ENCODE data around the gene SULT2B1.

SULT2B1 gene

GRCh38 chr19:48571378-48572162 is 19.6 kb downstream of the SULT2B1 start:
- TF ChIP-seq TAF1 (IDR thresholded peaks at IDR 0.05; ENCODE audit: low read depth) (no peak), TEAD4 (IDR thresholded peaks at IDR 0.05) (no peak), CREB1 (IDR thresholded peaks at IDR 0.05; ENCODE audit: low read depth) (no peak), TCF12 (IDR thresholded peaks at IDR 0.05; ENCODE audit: low read depth) (no peak), MAX (IDR thresholded peaks at IDR 0.05) (no peak; the same call in 1 of the 2 replicates), RAD21 (IDR thresholded peaks at IDR 0.05; ENCODE audit: low read depth) (no peak), FOXM1 (IDR thresholded peaks at IDR 0.05; ENCODE audit: borderline replicate concordance, low read depth) (no peak), NFIC (IDR thresholded peaks at IDR 0.05) (no peak), YY1 (IDR thresholded peaks at IDR 0.05; ENCODE audit: low read depth) (no peak)

- TF ChIP-seq NFIC (IDR thresholded peaks at IDR 0.05) (no peak), TAF1 (IDR thresholded peaks at IDR 0.05; ENCODE audit: low read depth) (no peak), CREB1 (IDR thresholded peaks at IDR 0.05; ENCODE audit: low read depth) (no peak), EGR1 (IDR thresholded peaks at IDR 0.05) (no peak), MAX (IDR thresholded peaks at IDR 0.05) (no peak), ZBTB7A (IDR thresholded peaks at IDR 0.05; ENCODE audit: low read depth) (no peak), USF1 (IDR thresholded peaks at IDR 0.05) (no peak), FOXM1 (IDR thresholded peaks at IDR 0.05; ENCODE audit: borderline replicate concordance, low read depth) (no peak), YY1 (IDR thresholded peaks at IDR 0.05; ENCODE audit: low read depth) (no peak), RAD21 (IDR thresholded peaks at IDR 0.05; ENCODE audit: low read depth) (no peak), REST (IDR thresholded peaks at IDR 0.05; ENCODE audit: low read depth) (no peak), EP300 (IDR thresholded peaks at IDR 0.05; ENCODE audit: borderline replicate concordance) (no peak), TEAD4 (IDR thresholded peaks at IDR 0.05) (no peak), TCF12 (IDR thresholded peaks at IDR 0.05; ENCODE audit: low read depth) (no peak), CEBPB (IDR thresholded peaks at IDR 0.05) (no peak)
These were observed 21.2 kb downstream of the SULT2B1 start for GRCh38 chr19:48573163-48573505.

- TF ChIP-seq FOXM1 (IDR thresholded peaks at IDR 0.05; ENCODE audit: borderline replicate concordance, low read depth) (no peak), YY1 (IDR thresholded peaks at IDR 0.05; ENCODE audit: low read depth) (no peak), TCF12 (IDR thresholded peaks at IDR 0.05; ENCODE audit: low read depth) (no peak), MAX (IDR thresholded peaks at IDR 0.05) (no peak), TEAD4 (IDR thresholded peaks at IDR 0.05) (no peak), EP300 (IDR thresholded peaks at IDR 0.05; ENCODE audit: borderline replicate concordance) (no peak), USF1 (IDR thresholded peaks at IDR 0.05) (no peak), RAD21 (IDR thresholded peaks at IDR 0.05; ENCODE audit: low read depth) (no peak), EGR1 (IDR thresholded peaks at IDR 0.05) (no peak), CREB1 (IDR thresholded peaks at IDR 0.05; ENCODE audit: low read depth) (no peak), TAF1 (IDR thresholded peaks at IDR 0.05; ENCODE audit: low read depth) (no peak)
These were observed 24.1 kb downstream of the SULT2B1 start for GRCh38 chr19:48575931-48576622.

GRCh38 chr19:48578891-48579290 is 26.9 kb downstream of the SULT2B1 start:
- TF ChIP-seq EGR1 (IDR thresholded peaks at IDR 0.05) (no peak), USF1 (IDR thresholded peaks at IDR 0.05) (no peak), EP300 (IDR thresholded peaks at IDR 0.05; ENCODE audit: borderline replicate concordance) (no peak)

GRCh38 chr19:48582168-48582567 is 30.2 kb downstream of the SULT2B1 start:
- TF ChIP-seq CEBPB (IDR thresholded peaks at IDR 0.05) (no peak), EGR1 (IDR thresholded peaks at IDR 0.05) (no peak), NFIC (IDR thresholded peaks at IDR 0.05) (no peak), CREB1 (IDR thresholded peaks at IDR 0.05; ENCODE audit: low read depth) (no peak), TEAD4 (IDR thresholded peaks at IDR 0.05) (no peak), FOXM1 (IDR thresholded peaks at IDR 0.05; ENCODE audit: borderline replicate concordance, low read depth) (no peak), EP300 (IDR thresholded peaks at IDR 0.05; ENCODE audit: borderline replicate concordance) (no peak)

GRCh38 chr19:48587387-48587786 is 35.4 kb downstream of the SULT2B1 start:
- no peak for TF ChIP-seq FOXM1 (IDR thresholded peaks at IDR 0.05; ENCODE audit: borderline replicate concordance, low read depth)
- no peak for TF ChIP-seq NFIC (IDR thresholded peaks at IDR 0.05)
- no peak for TF ChIP-seq USF1 (IDR thresholded peaks at IDR 0.05)
- no peak for TF ChIP-seq CEBPB (IDR thresholded peaks at IDR 0.05)
- TF ChIP-seq CREB1 (IDR thresholded peaks at IDR 0.05; ENCODE audit: low read depth), result no peak
- no peak for TF ChIP-seq ZBTB7A (IDR thresholded peaks at IDR 0.05; ENCODE audit: low read depth)

Measured in Ishikawa (cell line).